Hematopoietic multipotent progenitor cell treated with erythropoietin and hydrocortisone succinate and interleukin-3 and kit ligand, for 6 days (in vitro differentiated cells): Measurements from ENCODE around the gene SERPINI2.

Experiments used
- DNase-seq: peaks from one replicate; pipeline ENCODE4 v3.0.0-alpha.2; 2015

Gene SERPINI2, protein sequence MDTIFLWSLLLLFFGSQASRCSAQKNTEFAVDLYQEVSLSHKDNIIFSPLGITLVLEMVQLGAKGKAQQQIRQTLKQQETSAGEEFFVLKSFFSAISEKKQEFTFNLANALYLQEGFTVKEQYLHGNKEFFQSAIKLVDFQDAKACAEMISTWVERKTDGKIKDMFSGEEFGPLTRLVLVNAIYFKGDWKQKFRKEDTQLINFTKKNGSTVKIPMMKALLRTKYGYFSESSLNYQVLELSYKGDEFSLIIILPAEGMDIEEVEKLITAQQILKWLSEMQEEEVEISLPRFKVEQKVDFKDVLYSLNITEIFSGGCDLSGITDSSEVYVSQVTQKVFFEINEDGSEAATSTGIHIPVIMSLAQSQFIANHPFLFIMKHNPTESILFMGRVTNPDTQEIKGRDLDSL

DNA sequence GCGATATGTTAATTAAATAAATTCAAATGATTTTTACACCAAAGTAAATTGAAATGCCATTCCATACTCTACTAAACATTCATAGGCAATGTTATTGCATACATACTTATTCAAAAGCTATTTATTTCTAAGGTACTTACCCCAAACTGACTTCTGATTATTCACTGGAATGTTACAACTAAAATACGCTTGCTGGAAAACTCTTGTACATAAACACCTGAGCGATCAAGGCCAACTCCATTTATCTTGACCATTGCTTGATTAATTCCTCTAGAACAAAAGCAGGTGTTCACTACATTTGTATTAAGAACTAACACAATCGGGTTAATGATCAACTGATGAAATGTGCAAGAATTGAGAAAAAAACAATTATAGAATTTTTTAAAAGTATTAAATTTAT lies at the start of gene SERPINI2:
TSS of gene SERPINI2 (minus strand) at position 180 of the 400 bp plus-strand sequence. CDS start 2,208 bp downstream, outside the sequence.
- no peak for DNase-seq

DNA sequence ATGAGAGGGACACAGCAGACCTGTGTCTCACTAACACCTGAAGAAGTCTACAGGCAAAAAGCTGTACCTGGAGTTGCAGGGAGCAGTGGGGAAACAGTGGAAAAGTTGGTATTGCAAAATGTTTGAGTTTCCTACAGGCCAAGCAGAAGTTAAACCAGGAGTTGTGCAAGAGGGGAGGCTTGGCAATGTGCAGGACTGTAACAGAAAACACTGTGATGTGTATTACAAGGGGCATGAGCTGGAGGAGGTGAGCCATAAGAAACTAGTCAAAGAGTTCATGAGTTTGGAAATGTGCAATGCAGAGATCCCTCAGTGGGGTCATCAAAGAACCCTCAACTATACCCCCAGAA lies 47.1 kb upstream of the SERPINI2 start:
- DNase-seq = peak; percentile 33

DNA sequence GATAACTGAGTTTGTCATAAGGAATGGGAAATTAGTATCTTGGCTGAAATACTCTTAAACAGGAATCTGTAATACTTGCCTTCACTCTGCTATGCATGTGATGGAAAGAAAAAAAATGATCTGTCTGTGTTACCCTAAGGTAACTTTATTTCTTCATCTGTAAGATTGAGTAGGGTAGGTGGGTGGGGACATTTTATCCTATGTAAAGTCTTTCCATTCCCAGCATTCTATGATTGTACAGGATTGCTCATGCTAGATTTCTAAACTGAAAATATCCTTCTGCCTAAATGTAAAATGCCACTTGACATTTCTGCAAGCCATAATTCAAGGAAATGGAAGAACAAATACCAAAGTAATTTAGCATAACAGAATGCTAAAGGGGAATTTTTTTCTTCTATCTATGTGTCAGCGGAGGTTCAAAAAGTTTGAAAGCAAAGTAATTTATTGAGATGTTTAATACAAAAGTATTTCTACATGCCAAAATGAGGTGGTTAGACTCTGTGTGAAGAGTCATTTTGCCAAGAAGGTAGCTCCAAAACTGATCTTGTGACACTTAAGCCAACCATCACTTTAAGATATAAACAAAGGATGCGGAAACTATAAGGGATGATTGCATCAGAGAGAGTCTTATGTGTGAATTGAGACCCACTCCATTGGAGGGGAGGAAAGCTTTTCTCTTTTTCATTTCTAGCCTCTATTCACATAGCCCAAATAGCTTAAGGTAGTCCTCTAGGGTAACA lies 46.6 kb upstream of the SERPINI2 start:
- peak; percentile 18 for DNase-seq

DNA sequence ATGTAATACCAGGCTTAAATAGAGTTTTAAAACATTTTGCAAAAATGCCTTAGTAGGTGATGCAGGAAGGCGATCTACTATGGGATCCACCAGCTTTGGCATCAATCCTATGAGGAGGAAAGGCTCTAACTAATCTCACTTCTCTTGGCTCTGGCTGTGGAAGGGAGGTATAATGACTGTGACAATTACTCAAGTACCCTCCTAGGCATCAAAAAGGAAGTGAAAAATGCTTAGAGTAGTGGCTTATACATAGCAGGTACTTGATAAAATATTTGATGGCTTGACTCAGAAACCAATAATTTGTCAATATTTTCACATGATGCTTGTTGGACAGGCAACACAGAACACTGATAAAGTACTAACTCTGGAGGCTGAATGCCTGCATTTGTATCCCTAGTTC lies 34.1 kb upstream of the SERPINI2 start:
- DNase-seq = no peak

DNA sequence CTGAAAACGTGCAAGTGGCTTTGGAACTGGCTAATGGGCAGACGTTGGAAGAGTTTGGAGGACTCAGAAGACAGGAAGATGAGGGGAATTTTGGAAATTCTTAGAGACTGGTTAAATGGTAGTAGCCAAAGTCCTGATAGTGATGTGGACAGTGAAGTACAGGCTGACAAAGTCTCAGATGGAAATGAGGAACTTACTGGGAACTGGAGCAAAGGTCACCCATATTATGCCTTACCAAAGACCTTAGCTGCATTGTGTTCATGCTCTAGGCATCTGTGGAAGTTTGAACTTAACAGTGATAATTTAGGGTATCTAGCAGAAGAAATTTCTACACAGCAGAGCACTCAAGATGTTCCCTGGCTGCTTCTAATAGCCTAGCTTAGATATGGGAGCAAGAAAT lies 28.6 kb upstream of the SERPINI2 start:
- peak; percentile 6 for DNase-seq

DNA sequence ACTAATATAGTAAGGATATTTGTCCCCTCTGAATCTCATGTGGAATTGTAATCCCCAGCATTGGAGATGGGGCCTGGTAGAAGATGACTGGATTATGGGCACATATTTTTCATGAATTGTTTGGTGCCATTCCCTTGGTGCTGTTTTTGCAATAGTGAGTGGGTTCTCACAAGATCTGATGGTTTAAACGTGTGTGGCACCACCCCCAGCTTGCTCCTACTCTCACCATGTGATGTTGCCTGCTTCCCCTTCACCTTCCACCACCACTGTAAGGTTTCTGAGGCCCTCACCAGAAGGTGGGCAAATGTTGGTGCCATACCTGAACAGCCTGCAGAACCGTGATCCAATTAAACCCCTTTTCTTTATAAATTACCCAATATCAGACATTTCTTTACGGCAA lies 28.1 kb upstream of the SERPINI2 start:
- no peak for DNase-seq

DNA sequence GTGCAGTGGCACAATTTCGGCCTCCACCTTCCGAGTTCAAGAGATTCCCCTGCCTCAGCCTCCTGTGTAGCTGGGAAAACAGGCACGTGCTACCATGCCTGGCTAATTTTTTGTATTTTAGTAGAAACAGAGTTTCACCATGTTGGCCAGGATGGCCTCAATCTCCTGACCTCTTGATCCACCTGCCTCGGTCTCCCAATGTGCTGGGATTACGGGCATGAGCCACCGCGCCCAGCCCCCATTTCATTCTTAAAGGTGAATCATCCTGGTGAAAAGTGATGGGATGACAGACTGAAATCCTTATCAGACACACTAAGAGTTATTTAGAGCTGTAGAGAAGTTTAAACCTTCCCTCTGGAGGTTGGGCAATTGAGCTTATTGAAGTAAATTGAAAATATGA lies 24.1 kb upstream of the SERPINI2 start:
- no peak for DNase-seq

DNA sequence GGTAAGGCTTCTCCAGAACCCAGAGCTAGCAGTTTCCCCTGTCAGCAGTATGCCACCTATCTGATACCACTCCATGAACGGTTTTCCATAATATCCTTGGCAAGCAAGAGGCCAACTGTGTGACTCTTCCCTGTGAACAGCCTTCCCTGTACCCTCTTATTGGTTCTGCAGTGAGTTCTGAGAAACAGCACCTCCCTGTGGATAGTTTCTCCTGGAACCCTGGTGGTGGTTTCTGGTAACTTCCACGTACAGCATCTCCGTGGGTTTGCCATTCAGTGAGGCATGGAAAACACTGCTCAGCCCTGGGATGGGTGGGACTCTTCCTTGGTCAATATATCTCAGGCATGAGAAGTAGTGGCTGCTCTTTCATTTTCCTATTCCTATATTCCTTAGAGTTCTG lies 19.4 kb upstream of the SERPINI2 start:
- DNase-seq = peak; percentile 31

DNA sequence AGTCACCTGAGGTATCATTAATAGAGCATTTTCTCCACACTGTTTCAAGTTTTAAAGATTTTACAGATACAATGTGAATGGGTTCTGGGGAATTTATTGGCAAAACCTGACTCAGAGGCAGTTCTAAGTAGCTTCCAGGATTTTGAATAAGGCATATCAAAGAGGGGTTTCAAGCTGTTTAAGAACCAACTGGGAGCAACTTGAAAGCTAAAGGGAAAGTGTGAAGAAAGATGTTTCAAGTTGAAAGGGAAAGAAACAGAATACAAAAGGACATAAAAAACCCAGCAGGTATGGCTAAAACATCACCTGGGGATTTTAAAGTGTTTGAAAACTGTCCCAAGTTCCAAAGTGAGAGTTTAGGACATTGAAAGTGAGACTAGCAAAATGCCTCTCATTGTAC lies 17.8 kb upstream of the SERPINI2 start:
- DNase-seq = no peak

DNA sequence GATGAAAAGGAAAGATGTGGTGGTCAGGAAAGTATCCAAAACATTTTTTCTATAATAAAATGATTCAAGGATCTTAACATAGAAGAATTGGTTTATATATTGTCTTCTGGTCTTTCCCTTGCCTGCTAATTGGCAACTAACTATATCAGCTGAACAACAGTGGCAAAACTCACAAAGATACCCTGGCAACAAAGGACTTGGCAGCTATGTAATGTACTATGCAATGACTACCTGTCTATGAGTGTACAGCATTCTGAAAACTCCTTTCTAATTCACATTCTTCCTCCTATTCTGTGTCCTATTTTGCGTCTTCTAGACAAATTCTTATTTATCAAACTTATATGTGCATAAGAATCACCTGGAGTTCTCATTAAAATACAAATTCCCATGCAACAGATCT lies 15.7 kb upstream of the SERPINI2 start:
- no peak for DNase-seq

DNA sequence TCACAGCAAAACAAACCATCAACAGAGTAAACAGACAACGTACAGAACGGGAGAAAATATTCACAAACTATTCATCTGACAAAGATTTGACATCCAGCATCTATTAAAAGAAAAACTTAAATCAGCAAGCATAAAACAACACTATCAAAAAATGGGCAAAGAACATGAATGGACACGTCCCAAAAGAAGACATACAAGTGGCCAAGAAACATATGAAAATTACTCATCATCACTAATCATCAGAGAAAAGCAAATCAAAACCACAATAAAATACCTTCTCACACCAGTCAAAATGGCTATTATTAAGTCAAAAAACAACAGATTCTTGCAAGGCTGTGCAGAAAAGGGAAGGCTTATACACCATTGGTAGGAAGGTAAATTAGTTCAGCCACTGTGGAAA lies 13.7 kb upstream of the SERPINI2 start:
- no peak for DNase-seq

DNA sequence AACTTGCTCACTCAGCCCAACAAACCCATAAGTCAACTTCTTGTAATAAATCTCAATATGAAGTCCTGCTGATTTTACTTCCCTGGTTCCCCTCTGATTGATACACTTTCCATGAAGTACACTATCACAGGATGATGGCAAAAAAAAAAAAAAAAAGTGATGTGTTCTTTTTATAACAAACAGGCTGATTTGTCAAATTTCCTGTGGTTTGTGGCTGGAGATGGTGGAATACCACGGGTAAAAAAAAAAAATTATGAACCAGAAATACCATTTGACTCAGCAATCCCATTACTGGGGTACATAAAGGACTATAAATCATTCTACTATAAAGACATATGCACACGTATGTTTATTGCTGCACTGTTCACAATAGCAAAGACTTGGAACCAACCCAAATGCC lies 10.7 kb upstream of the SERPINI2 start:
- DNase-seq = peak; percentile 5

DNA sequence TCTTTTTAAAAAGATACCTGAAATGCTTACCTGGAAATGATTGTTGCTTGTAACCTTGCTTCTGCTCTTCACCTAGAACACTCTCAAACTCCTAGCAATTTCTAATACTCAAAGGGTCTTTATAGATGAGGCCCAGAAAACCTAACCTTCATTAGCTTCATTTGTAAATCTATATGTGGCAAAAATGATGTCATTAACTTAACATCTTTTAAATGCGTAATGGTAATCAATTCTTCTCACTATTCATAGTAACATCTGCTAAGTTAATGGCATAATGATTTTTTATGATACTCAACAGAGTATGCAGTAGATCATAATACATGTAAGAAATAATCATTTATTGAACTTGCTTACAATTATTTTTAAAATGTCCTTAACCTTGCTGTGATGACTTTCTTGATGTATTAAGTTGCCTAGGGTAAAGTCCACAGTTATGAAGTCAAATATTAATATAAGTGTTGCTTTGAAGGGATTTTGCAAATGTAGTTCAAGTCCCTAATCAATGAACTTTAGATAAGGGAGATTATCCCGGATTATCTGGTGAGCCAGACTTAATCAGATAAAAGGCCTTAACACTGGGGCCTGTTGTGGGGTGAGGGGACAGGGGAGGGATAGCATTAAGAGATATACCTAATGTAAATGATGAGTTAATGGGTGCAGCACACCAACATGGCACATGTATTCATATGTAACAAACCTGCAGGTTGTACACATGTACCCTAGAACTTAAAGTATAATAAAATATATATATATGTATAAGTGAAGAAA lies 10.1 kb upstream of the SERPINI2 start:
- DNase-seq = no peak

DNA sequence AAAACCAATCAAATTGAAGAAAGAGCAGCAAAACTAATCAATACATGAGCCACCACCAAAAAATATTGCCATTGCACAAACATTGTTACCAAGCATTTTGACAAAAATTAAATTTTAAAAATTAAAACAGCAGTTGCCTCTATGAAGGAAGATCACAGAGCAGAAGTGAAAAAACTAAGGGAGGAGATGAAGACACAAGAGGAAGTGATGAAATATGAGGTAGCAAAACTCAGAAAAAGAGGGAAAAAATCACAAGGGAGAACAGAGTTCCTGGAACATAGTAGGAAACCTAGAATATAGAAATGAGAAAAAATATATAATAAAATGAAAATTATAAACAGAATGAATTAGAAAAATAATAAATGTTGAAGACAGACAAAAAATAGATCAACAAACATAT lies 7.3 kb upstream of the SERPINI2 start:
- no peak for DNase-seq

DNA sequence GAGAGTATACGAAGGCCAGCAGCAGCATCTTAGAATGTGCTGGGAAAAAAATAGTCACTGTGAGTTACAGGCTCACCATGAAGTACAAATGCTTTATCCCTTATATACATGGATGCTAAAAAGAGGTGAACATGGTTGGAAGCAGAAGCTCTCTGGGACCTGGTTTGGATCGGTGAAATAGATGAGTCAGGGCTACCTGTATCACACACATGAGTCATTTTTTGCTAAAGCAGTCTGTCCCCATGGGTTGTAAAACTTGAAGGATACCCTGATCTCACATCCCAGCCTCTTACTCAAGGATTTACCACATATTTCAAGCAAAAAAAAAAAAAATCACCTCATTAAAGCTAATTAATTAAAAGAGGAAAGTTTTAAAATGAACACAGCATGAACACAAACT lies 6.9 kb upstream of the SERPINI2 start:
- no peak for DNase-seq

DNA sequence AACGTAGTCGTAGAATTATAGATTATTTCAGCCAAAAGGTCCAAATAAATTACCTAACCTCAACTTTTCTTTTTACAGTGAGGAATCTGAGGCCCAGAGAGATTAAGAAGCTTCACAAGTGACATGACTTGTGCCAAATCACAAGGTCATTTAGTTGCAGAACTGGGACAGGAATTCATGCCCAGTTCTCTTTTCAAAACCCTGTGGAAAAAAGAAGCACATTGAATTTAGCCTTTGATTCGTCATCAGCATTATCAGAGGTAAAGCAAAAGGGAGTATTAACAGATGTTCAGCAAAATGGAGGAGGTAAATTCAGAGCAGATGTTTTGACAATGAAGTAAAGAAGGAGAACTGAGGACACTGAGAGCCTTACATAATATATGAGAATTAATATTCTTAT lies 4.5 kb downstream of the SERPINI2 start:
- no peak for DNase-seq

DNA sequence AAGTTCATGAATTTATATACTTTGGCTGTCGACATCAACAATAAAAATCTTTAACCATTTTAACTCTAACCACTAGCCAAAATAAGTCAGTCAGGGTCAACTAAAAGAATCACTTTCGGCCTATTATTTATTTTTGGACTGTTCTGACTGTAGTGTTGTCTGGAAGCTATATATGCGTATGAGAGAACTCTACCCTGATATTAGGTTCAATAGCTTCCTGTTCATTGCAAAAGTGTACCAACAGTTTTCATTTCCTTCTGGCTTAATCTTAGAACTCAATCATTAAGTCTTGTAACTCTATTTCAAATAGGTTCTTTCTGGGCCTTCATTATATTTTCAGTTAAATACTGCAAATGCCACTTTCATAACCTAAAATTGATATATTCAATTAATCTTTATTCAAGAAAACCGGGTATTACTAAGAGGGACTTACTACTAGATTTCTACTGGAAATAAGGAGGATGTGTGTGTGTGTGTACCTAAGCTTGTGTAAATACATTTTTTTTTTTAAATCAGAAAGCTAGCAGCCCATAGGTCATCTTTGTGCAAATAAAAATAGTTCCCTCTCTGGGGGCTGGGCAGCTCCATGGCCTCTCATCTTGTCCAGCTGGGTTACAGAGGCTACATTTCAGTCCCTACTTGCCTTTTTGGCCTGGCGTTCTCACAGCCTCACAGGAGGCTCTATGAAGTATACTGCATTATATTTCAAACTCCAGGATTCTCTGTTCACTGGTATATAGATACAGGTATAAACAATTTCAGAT lies 5.8 kb downstream of the SERPINI2 start:
- no peak for DNase-seq

DNA sequence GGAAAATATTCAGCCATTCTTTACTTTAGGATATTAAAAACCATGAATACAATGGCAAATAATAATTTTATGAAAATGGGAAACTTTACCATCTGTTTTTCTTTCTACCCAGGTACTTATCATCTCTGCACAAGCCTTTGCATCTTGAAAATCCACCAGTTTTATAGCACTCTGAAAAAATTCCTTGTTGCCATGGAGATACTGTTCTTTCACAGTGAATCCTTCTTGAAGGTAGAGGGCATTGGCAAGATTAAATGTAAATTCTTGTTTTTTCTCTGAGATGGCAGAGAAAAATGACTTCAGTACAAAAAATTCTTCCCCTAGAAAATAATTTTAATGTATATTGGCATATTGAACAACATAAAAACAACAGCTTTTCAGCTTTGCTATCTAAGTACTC lies 6.9 kb downstream of the SERPINI2 start:
- DNase-seq = no peak

DNA sequence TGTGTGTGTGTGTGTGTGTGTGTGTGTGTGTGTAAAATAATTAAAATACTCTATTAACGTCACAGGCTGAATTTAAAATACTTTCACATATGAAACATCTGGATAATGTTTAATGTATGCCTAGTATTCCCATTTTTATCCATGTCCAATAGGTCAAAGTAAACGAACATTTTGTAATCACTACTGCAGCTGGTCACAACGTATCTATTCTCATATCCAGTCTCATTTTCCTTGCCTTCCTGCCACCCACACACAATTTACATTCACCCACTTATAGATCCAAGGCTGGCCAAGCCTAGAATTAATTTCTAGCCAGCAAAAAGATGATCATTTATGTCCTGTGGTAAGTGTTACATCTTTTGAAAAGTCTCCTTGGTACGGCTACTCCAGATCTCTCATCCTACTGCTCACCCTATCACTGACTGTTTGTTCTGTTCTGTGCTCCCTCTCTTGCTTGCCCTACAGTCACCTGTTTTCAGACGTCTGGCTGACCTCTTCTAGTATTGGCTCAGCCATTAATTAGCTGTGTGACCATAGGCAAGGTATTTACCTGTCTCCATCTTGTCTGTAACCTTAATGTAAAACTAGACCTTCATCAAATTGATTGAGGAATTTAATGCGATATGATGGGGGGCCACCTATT lies 17.6 kb downstream of the SERPINI2 start:
- no peak for DNase-seq

DNA sequence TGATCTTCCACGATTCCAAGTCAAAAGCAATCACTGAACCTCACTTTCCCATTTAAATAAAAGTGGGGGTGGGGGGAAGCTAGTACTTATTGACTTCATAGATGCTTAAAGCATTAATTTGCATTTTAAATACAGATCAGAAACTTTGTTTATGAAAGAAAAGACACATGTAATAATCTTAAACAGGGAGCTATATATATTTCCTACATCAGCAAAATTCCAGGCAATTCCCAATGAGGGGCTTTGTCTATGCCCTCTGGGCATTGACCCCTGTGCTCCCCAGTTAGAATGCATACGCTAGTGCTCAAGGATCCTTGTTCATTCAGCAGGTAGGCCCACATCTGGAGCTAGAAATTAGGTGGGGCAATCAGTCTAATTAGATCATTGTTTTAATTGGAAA lies 20.0 kb downstream of the SERPINI2 start:
- DNase-seq = no peak

DNA sequence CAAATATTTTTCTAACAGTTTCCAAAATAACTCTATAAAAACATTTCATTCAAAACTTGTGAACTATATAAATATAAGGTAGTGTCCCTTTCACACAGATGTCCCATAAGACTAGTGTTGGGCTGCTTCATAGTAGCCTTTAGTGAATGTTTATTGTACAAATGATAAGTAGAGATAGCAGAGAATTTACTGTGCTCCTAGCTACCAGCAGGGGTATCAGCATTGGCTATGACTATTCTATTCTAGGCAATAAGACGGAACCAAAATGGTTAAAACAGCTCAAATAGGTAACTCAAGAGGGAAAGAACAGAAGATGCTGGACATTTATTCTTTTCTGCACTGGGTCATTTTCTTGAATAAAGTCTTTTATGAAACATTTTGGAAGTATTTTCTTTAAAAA lies 22.6 kb downstream of the SERPINI2 start:
- no peak for DNase-seq

DNA sequence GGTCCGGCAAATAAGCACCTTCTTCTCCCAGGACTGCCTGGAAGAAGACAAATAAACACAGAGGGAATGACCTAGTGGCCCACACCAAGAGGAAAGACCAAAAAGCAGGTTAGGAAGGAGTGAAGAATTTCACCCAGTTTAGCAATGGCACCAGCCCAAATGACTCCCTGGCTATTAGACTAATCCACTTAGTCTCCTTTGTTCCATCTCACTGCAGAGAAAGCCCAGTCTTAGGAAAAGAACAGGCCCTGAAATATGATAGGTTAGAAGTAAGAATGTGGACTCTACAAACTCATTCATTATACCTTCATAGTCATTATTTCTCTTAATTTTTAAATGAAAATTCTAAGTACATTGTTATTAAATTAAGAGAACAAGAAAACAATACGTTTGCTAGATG lies 23.2 kb downstream of the SERPINI2 start:
- DNase-seq = no peak

DNA sequence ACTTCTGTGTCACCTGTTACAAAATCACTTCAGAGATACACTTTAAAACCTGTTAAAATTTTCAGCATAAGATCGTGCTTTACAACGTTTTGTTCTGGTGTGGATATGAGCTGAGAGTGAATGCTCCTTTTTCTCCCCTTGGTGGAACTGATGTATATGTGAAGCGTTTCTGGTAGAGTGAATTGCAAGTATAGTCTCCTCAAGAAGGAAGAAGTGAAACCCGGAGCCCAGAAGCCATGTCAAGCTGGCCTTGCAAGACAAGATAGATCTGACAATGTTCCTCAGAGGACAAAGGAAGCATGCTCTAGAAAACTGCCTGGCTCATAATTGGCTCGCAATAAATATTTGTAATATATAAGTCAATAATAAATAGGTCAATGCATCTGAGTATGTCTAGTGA lies 23.6 kb downstream of the SERPINI2 start:
- no peak for DNase-seq
